Vagina (tissue), 2 donors: ENCODE results near the gene CCDC137.

Source experiments
- POLR2AphosphoS5 ChIP-seq, 2 donors: sonication (generic); formaldehyde crosslinking; IDR thresholded peaks; one replicate each; pipeline ENCODE4 v1.9.0; 2017; ENCODE audit warnings: antibody characterized with exemption in 2 of 2, mild to moderate bottlenecking in 2 of 2, low read depth in 1 of 2; ENCODE audit not compliant: insufficient read depth in 1 of 2
- TF ChIP-seq, protein P1 (sequence below), 3 experiments: fragments of 450-650 bp in 2 of 3; fragments of 200-600 bp in 1 of 3; sonication (generic) in 1 of 3; IDR thresholded peaks; one replicate each; pipeline ENCODE4 v1.5.1; 2017 to 2019; ENCODE audit warnings: antibody characterized with exemption in 3 of 3, mild to moderate bottlenecking in 2 of 3, moderate library complexity in 2 of 3

DNA sequence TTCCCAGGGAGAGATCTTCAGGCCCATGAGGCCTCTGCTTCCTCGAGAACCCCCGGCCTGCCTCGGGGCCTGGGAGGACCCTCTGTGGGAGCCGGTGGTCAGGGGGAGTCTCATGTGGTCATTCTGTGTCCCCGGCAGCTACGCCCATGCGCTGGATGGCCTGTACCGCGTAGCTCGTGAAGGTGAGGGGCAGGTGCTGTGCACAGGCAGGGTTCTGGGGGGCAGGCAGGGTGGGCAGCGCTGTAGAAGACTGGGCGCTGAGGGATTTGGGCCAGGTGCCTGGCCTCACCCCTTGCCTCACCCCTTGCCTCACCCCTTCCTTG, 50.1 kb downstream of the CCDC137 start:
- TF ChIP-seq, protein P1, sequence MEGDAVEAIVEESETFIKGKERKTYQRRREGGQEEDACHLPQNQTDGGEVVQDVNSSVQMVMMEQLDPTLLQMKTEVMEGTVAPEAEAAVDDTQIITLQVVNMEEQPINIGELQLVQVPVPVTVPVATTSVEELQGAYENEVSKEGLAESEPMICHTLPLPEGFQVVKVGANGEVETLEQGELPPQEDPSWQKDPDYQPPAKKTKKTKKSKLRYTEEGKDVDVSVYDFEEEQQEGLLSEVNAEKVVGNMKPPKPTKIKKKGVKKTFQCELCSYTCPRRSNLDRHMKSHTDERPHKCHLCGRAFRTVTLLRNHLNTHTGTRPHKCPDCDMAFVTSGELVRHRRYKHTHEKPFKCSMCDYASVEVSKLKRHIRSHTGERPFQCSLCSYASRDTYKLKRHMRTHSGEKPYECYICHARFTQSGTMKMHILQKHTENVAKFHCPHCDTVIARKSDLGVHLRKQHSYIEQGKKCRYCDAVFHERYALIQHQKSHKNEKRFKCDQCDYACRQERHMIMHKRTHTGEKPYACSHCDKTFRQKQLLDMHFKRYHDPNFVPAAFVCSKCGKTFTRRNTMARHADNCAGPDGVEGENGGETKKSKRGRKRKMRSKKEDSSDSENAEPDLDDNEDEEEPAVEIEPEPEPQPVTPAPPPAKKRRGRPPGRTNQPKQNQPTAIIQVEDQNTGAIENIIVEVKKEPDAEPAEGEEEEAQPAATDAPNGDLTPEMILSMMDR (IDR thresholded peaks at IDR 0.05), result no peak
- TF ChIP-seq POLR2AphosphoS5 (IDR thresholded peaks at IDR 0.05; ENCODE audit: insufficient read depth in 1 of 2, low read depth in 1 of 2), result no peak
